ENCODE results near the gene UNC79.

DNA sequence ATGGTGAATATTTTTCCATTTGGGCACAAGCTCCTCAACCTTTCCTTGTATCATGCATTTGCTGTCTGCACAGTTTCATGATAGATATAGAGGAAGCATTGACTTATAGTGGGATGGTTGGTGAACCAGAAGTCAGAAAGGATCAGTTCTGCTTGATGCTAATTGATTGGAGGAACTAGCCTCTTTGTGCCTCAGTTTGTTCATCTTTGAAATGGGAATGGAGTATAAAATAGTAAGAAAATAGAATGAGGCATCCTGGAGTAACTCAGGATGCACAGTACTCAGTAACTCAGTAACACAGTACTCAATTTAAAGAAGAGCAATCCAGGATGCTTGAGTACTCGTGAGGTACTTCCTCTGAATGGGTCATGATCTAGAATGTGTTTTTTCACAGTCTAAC is 109.5 kb downstream of the UNC79 start:
- TF ChIP-seq, protein P1, sequence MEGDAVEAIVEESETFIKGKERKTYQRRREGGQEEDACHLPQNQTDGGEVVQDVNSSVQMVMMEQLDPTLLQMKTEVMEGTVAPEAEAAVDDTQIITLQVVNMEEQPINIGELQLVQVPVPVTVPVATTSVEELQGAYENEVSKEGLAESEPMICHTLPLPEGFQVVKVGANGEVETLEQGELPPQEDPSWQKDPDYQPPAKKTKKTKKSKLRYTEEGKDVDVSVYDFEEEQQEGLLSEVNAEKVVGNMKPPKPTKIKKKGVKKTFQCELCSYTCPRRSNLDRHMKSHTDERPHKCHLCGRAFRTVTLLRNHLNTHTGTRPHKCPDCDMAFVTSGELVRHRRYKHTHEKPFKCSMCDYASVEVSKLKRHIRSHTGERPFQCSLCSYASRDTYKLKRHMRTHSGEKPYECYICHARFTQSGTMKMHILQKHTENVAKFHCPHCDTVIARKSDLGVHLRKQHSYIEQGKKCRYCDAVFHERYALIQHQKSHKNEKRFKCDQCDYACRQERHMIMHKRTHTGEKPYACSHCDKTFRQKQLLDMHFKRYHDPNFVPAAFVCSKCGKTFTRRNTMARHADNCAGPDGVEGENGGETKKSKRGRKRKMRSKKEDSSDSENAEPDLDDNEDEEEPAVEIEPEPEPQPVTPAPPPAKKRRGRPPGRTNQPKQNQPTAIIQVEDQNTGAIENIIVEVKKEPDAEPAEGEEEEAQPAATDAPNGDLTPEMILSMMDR (conservative IDR thresholded peaks at IDR 0.05; ENCODE audit: low read depth, low read length) = no peak
- TF ChIP-seq EZH2 (IDR thresholded peaks at IDR 0.05; ENCODE audit: low read length, unreplicated experiment) = no peak

All from PC-3 (cell line).